MG63 (cell line): ENCODE measurements around the gene EVX2. TPM values are rescaled to one million over a fixed set of nuclear protein-coding genes. Genes with fewer than 3 reads are reported as not detected.

Experiments
- DNase-seq: peaks from one replicate; pipeline ENCODE4 v3.0.0-alpha.2; 2020
- H3K27me3 ChIP-seq: fragments of 250-450 bp; sonication (Bioruptor Pico); 2 replicates; pipeline ENCODE4 v1.5.1; 2020; ENCODE audit warnings: mild to moderate bottlenecking, moderate library complexity
- H3K36me3 ChIP-seq: fragments of 250-450 bp; sonication (Bioruptor Pico); 2 replicates; pipeline ENCODE4 v1.5.1; 2020; ENCODE audit warnings: mild to moderate bottlenecking, moderate library complexity
- H3K4me3 ChIP-seq: fragments of 250-450 bp; sonication (Bioruptor Pico); 2 replicates; pipeline ENCODE4 v1.5.1; 2020; ENCODE audit warnings: mild to moderate bottlenecking, moderate library complexity
- H3K9me3 ChIP-seq: fragments of 250-450 bp; sonication (Bioruptor Pico); 2 replicates; pipeline ENCODE4 v1.5.1; 2020; ENCODE audit warnings: mild to moderate bottlenecking, moderate library complexity
- total RNA-seq: library from RNA; depleted of rRNA; stranded (reverse); fragments of >200 nt; shearing (Covaris generic); gene quantifications from 2 replicates; pipeline ENCODE4 v1.2.3, GENCODE V29; 2014; ENCODE audit warnings: low replicate concordance

EVX2 gene
- total RNA-seq, 1 experiment from 2014 or later = not detected

- Histone ChIP-seq H3K36me3 (peaks cover 4% of the 10 kb centered on the region; the same call in 1 of the 2 replicates), H3K27me3 (peaks cover 11% of the 10 kb centered on the region), H3K9me3 (no peaks in the 10 kb centered on the region), H3K4me3 (peak overlapping the region; percentile 59; the same call in 1 of the 2 replicates)
- no peak for DNase-seq
Observed at GRCh38 chr2:176094349-176094748, 10.6 kb upstream of the EVX2 start.

GRCh38 chr2:176093898-176094249 lies 10.1 kb upstream of the EVX2 start:
- Histone ChIP-seq H3K27me3 (peaks cover 13% of the 10 kb centered on the region), H3K36me3 (peaks cover 4% of the 10 kb centered on the region; the same call in 1 of the 2 replicates), H3K4me3 (peak overlapping the region; percentile 59), H3K9me3 (no peaks in the 10 kb centered on the region)
- no peak for DNase-seq

GRCh38 chr2:176093145-176093897 lies 9.6 kb upstream of the EVX2 start:
- Histone ChIP-seq H3K27me3 (peaks cover 14% of the 10 kb centered on the region), H3K36me3 (peaks cover 4% of the 10 kb centered on the region; the same call in 1 of the 2 replicates), H3K9me3 (no peaks in the 10 kb centered on the region), H3K4me3 (peak overlapping the region; percentile 59)
- DNase-seq = peak; percentile 62

GRCh38 chr2:176092270-176093144 lies 8.7 kb upstream of the EVX2 start, which contains the start of gene HOXD13:
Gene HOXD13, plus strand, starts transcription at chr2:176092721. Its CDS starts 170 bp downstream, at chr2:176092891.
- Histone ChIP-seq H3K27me3 (peaks cover 13% of the 10 kb centered on the region), H3K36me3 (peaks cover 4% of the 10 kb centered on the region; the same call in 1 of the 2 replicates), H3K4me3 (peak within 1 kb of the TSS; percentile 59), H3K9me3 (no peaks in the 10 kb centered on the region)
- peak; percentile 61 for DNase-seq

GRCh38 chr2:176091329-176092258 lies 7.8 kb upstream of the EVX2 start:
- no peak for DNase-seq
- H3K27me3 ChIP-seq = peaks cover 13% of the 10 kb centered on the region
- H3K4me3 ChIP-seq = no peak overlapping the region
- H3K9me3 ChIP-seq = no peaks in the 10 kb centered on the region
- peaks cover 4% of the 10 kb centered on the region; the same call in 1 of the 2 replicates for H3K36me3 ChIP-seq

- peaks cover 4% of the 10 kb centered on the region; the same call in 1 of the 2 replicates for H3K36me3 ChIP-seq
- DNase-seq = no peak
- peaks cover 20% of the 10 kb centered on the region for H3K27me3 ChIP-seq
- no peak overlapping the region for H3K4me3 ChIP-seq
- H3K9me3 ChIP-seq = no peaks in the 10 kb centered on the region
Observed at GRCh38 chr2:176090862-176091261, 7.1 kb upstream of the EVX2 start.

- H3K9me3 ChIP-seq = no peaks in the 10 kb centered on the region
- no peak overlapping the region for H3K4me3 ChIP-seq
- peaks cover 30% of the 10 kb centered on the region for H3K27me3 ChIP-seq
- DNase-seq = no peak
- H3K36me3 ChIP-seq = peaks cover 4% of the 10 kb centered on the region; the same call in 1 of the 2 replicates
Observed at GRCh38 chr2:176089843-176090395, 6.2 kb upstream of the EVX2 start.

- no peaks in the 10 kb centered on the region for H3K36me3 ChIP-seq
- no peaks in the 10 kb centered on the region for H3K9me3 ChIP-seq
- peaks cover 35% of the 10 kb centered on the region for H3K27me3 ChIP-seq
- no peak for DNase-seq
- no peak overlapping the region for H3K4me3 ChIP-seq
Observed at GRCh38 chr2:176088937-176089842, 5.4 kb upstream of the EVX2 start.

- Histone ChIP-seq H3K4me3 (peak overlapping the region; percentile 30), H3K36me3 (no peaks in the 10 kb centered on the region), H3K9me3 (no peaks in the 10 kb centered on the region), H3K27me3 (peaks cover 44% of the 10 kb centered on the region)
- DNase-seq = peak; percentile 58
Observed at GRCh38 chr2:176088048-176088936, 4.5 kb upstream of the EVX2 start.

GRCh38 chr2:176087330-176088047 lies 3.7 kb upstream of the EVX2 start:
- H3K4me3 ChIP-seq = no peak overlapping the region
- DNase-seq = no peak
- H3K27me3 ChIP-seq = peaks cover 52% of the 10 kb centered on the region
- H3K36me3 ChIP-seq = no peaks in the 10 kb centered on the region
- H3K9me3 ChIP-seq = no peaks in the 10 kb centered on the region

GRCh38 chr2:176085861-176086771 lies 2.4 kb upstream of the EVX2 start:
- DNase-seq = no peak
- Histone ChIP-seq H3K9me3 (peaks cover 8% of the 10 kb centered on the region), H3K36me3 (no peaks in the 10 kb centered on the region), H3K27me3 (peaks cover 66% of the 10 kb centered on the region), H3K4me3 (peak overlapping the region; percentile 18)

- Histone ChIP-seq H3K9me3 (peaks cover 11% of the 10 kb centered on the region), H3K4me3 (no peak overlapping the region; the same call in 1 of the 2 replicates), H3K36me3 (no peaks in the 10 kb centered on the region), H3K27me3 (peaks cover 72% of the 10 kb centered on the region)
- DNase-seq = no peak
Observed at GRCh38 chr2:176085120-176085788, 1.5 kb upstream of the EVX2 start.
